HepG2 (cell line): Measurements from ENCODE around the gene KIF22. TPM values are rescaled to one million over a fixed set of nuclear protein-coding genes. Genes with fewer than 3 reads are reported as not detected.

ENCODE experiments used
- CC2D1A ChIP-seq: sonication (generic); formaldehyde crosslinking; IDR thresholded peaks from 2 replicates; pipeline ENCODE4 v1.8.1; 2023; ENCODE audit warnings: mild to moderate bottlenecking, missing genetic modification reagents
- HINFP ChIP-seq: sonication (generic); formaldehyde crosslinking; IDR thresholded peaks from 2 replicates; pipeline ENCODE4 v1.4.0; 2020; ENCODE audit warnings: low read depth, mild to moderate bottlenecking, missing genetic modification reagents
- HNRNPK ChIP-seq: fragments of 200-400 bp; formaldehyde crosslinking; IDR thresholded peaks from 2 replicates; pipeline ENCODE4 v1.6.1; 2018; ENCODE audit warnings: low read length, low read depth, moderate library complexity, mild to moderate bottlenecking; ENCODE audit not compliant: poor library complexity, severe bottlenecking
- KDM5A ChIP-seq: fragments of 200-600 bp; sonication (generic); IDR thresholded peaks from 2 replicates; pipeline ENCODE4 v1.7.0; 2018; ENCODE audit warnings: antibody characterized with exemption, mild to moderate bottlenecking, low read length, borderline replicate concordance
- MXD1 ChIP-seq: sonication (generic); formaldehyde crosslinking; IDR thresholded peaks from 2 replicates; pipeline ENCODE4 v1.4.0; 2020; ENCODE audit warnings: mild to moderate bottlenecking, missing genetic modification reagents
- MZF1 ChIP-seq: sonication (generic); formaldehyde crosslinking; IDR thresholded peaks from 2 replicates; pipeline ENCODE4 v1.8.1; 2023; ENCODE audit warnings: mild to moderate bottlenecking, missing genetic modification reagents, borderline replicate concordance
- NONO ChIP-seq, 2 experiments: fragments of 450-650 bp in 1 of 2; sonication (generic) in 1 of 2; formaldehyde crosslinking in 1 of 2; IDR thresholded peaks in 1 of 2; conservative IDR thresholded peaks in 1 of 2; 2 replicates each; pipeline versions ENCODE4 v1.6.1 to v1.8.0; 2017 to 2022; ENCODE audit warnings: mild to moderate bottlenecking in 1 of 2, missing genetic modification reagents in 1 of 2, moderate library complexity in 1 of 2
- ONECUT2 ChIP-seq: sonication (generic); formaldehyde crosslinking; IDR thresholded peaks from 2 replicates; pipeline ENCODE4 v1.4.0; 2020; ENCODE audit warnings: missing genetic modification reagents
- RFXAP ChIP-seq: sonication (generic); formaldehyde crosslinking; IDR thresholded peaks from 2 replicates; pipeline ENCODE4 v1.4.0; 2020; ENCODE audit warnings: missing genetic modification reagents, borderline replicate concordance
- U2AF2 ChIP-seq: fragments of 200-400 bp; formaldehyde crosslinking; IDR thresholded peaks from 2 replicates; pipeline ENCODE4 v1.6.1; 2017; ENCODE audit warnings: low read depth, mild to moderate bottlenecking, low read length
- XBP1 ChIP-seq: sonication (generic); formaldehyde crosslinking; IDR thresholded peaks from 2 replicates; pipeline ENCODE4 v1.5.0; 2020; ENCODE audit warnings: missing genetic modification reagents
- ZBTB46 ChIP-seq: sonication (generic); formaldehyde crosslinking; IDR thresholded peaks from 2 replicates; pipeline ENCODE4 v1.4.0; 2020; ENCODE audit warnings: mild to moderate bottlenecking, missing genetic modification reagents, borderline replicate concordance
- ZFP41 ChIP-seq: sonication (generic); formaldehyde crosslinking; IDR thresholded peaks from 2 replicates; pipeline ENCODE4 v1.4.0; 2020; ENCODE audit warnings: mild to moderate bottlenecking, missing genetic modification reagents, borderline replicate concordance
- ZFP90 ChIP-seq: sonication (generic); formaldehyde crosslinking; IDR thresholded peaks from 2 replicates; pipeline ENCODE4 v1.8.0; 2022; ENCODE audit warnings: missing genetic modification reagents, mild to moderate bottlenecking, inconsistent platforms, borderline replicate concordance
- ZNF572 ChIP-seq: sonication (generic); formaldehyde crosslinking; IDR thresholded peaks from 2 replicates; pipeline ENCODE4 v1.5.1; 2020; ENCODE audit warnings: mild to moderate bottlenecking, missing genetic modification reagents
- ZNF687 ChIP-seq: sonication (generic); formaldehyde crosslinking; IDR thresholded peaks from 2 replicates; pipeline ENCODE4 v1.5.1; 2020; ENCODE audit warnings: mild to moderate bottlenecking, missing genetic modification reagents, moderate library complexity
- ZNF740 ChIP-seq: sonication (generic); formaldehyde crosslinking; IDR thresholded peaks from 2 replicates; pipeline ENCODE4 v1.4.0; 2020; ENCODE audit warnings: missing genetic modification reagents
- ZNF747 ChIP-seq: sonication (generic); formaldehyde crosslinking; IDR thresholded peaks from 2 replicates; pipeline ENCODE4 v1.8.1; 2023; ENCODE audit warnings: missing genetic modification reagents, mild to moderate bottlenecking, borderline replicate concordance
- ZNF816 ChIP-seq: sonication (generic); formaldehyde crosslinking; IDR thresholded peaks from 2 replicates; pipeline ENCODE4 v1.8.0; 2022; ENCODE audit warnings: missing genetic modification reagents, mild to moderate bottlenecking, borderline replicate concordance
- polyA plus RNA-seq, 8 experiments: library from polyadenylated mRNA; depleted of rRNA in 3 of 8; stranded (reverse) in 7 of 8; unstranded in 1 of 8; fragments of >200 nt; fragmentation: Illumina TruSeq in 4 of 8; extraction: Trizol in 4 of 8; gene quantifications; 2 replicates each; pipeline versions ENCODE4 v1.2.1 to v1.2.3, GENCODE V29; 2011 to 2016; ENCODE audit warnings: low read depth in 4 of 8, missing spikeins in 1 of 8, mixed read lengths in 1 of 8; ENCODE audit not compliant: insufficient read depth in 1 of 8
- total RNA-seq, 5 experiments: library from RNA; depleted of rRNA; stranded (reverse); fragments of >200 nt; fragmentation: Illumina TruSeq; extraction: Trizol; gene quantifications; 2 replicates each; pipeline ENCODE4 v1.2.3, GENCODE V29; 2016; ENCODE audit warnings: low read depth in 1 of 5

The KIF22 gene
- total and polyA plus RNA-seq, 2 of the 13 experiments (the other 11 are each of a cell fraction or from before 2014, with no cell fraction given), result 95.8 to 118 TPM

GRCh38 chr16:29820730-29821642 is 30.4 kb downstream of the KIF22 start (continued):
- TF ChIP-seq ZBTB46 (CRISPR knock-in tag), result no peak; the same call in 1 of the 2 replicates
- no peak for TF ChIP-seq ZNF572 (CRISPR knock-in tag)
- TF ChIP-seq XBP1 (CRISPR knock-in tag), result no peak
- TF ChIP-seq NONO (IDR thresholded peaks at IDR 0.05), result no peak
- TF ChIP-seq NONO (CRISPR knock-in tag; conservative IDR thresholded peaks at IDR 0.05), result no peak
- TF ChIP-seq ONECUT2, result no peak
- TF ChIP-seq U2AF2, result no peak
- TF ChIP-seq ZNF816 (CRISPR knock-in tag), result no peak
- no peak for TF ChIP-seq MZF1 (CRISPR knock-in tag)
- peak; percentile 65 for TF ChIP-seq ZNF687 (CRISPR knock-in tag)
- no peak for TF ChIP-seq KDM5A
- no peak for TF ChIP-seq CC2D1A (CRISPR knock-in tag)
- TF ChIP-seq ZNF747 (CRISPR knock-in tag), result 0 out of 2 replicates have a peak, but pooled peaks have one; percentile 40
- no peak for TF ChIP-seq HNRNPK
- no peak for TF ChIP-seq MXD1 (CRISPR knock-in tag)
- no peak for TF ChIP-seq ZFP90 (CRISPR knock-in tag)
- 0 out of 2 replicates have a peak, but pooled peaks have one; percentile 13 for TF ChIP-seq RFXAP (CRISPR knock-in tag)
- TF ChIP-seq ZNF740, result no peak
- TF ChIP-seq HINFP (CRISPR knock-in tag), result no peak
- TF ChIP-seq ZFP41 (CRISPR knock-in tag), result no peak
